GM12891 (cell line): ENCODE results near the gene ADGRL3.

Source experiments
- DNase-seq: peaks from one replicate; pipeline ENCODE4 v3.0.0; 2011; ENCODE audit warnings: low spot score; ENCODE audit not compliant: insufficient read length
- FAIRE-seq: peaks from 2 replicates; lab custom pipeline; 2011; peaks lifted over from hg19 to GRCh38; lab: Jason Lieb, UNC
- PAX5 ChIP-seq: IDR thresholded peaks from 2 replicates; pipeline ENCODE4 v1.6.1; 2011; ENCODE audit warnings: low read length, moderate library complexity, mild to moderate bottlenecking; ENCODE audit not compliant: insufficient read depth, severe bottlenecking
- POLR2A ChIP-seq: IDR thresholded peaks from 2 replicates; pipeline ENCODE4 v1.6.1; 2011; ENCODE audit warnings: low read depth, low read length, control low read depth
- POLR2AphosphoS5 ChIP-seq: IDR thresholded peaks from 2 replicates; pipeline ENCODE4 v1.6.1; 2011; ENCODE audit warnings: low read depth, low read length, control low read depth
- POU2F2 ChIP-seq: IDR thresholded peaks from 2 replicates; pipeline ENCODE4 v1.6.1; 2011; ENCODE audit warnings: low read depth, mild to moderate bottlenecking, control low read depth, low read length, moderate library complexity
- SPI1 ChIP-seq: IDR thresholded peaks from 2 replicates; pipeline ENCODE4 v1.6.1; 2011; ENCODE audit warnings: low read depth, low read length, control low read depth
- TAF1 ChIP-seq: IDR thresholded peaks from 2 replicates; pipeline ENCODE4 v1.6.1; 2011; ENCODE audit warnings: low read depth, low read length, control low read depth

Gene ADGRL3

GRCh38 chr4:62087706-62088105 lies 887.6 kb downstream of the ADGRL3 start:
- FAIRE-seq, result no peak
- no peak for DNase-seq
- TF ChIP-seq TAF1 (no peak), POLR2A (no peak), PAX5 (no peak), POU2F2 (no peak)

GRCh38 chr4:62093735-62094134 lies 893.6 kb downstream of the ADGRL3 start:
- DNase-seq (no peak), FAIRE-seq (no peak)
- TF ChIP-seq POU2F2, result no peak
- TF ChIP-seq PAX5, result no peak
- no peak for TF ChIP-seq TAF1
- no peak for TF ChIP-seq POLR2A
- TF ChIP-seq SPI1, result no peak
- TF ChIP-seq POLR2AphosphoS5, result no peak

GRCh38 chr4:62096881-62097280 lies 896.8 kb downstream of the ADGRL3 start:
- FAIRE-seq (no peak), DNase-seq (no peak)
- no peak for TF ChIP-seq POLR2AphosphoS5
- no peak for TF ChIP-seq SPI1
- no peak for TF ChIP-seq PAX5
- TF ChIP-seq TAF1, result no peak
- TF ChIP-seq POLR2A, result no peak
- no peak for TF ChIP-seq POU2F2

- DNase-seq (no peak), FAIRE-seq (no peak)
- TF ChIP-seq TAF1, result no peak
- TF ChIP-seq PAX5, result no peak
- no peak for TF ChIP-seq SPI1
- TF ChIP-seq POLR2A, result no peak
- no peak for TF ChIP-seq POLR2AphosphoS5
Measured at GRCh38 chr4:62115216-62115615, 915.1 kb downstream of the ADGRL3 start.

GRCh38 chr4:62117886-62118285 lies 917.8 kb downstream of the ADGRL3 start:
- TF ChIP-seq TAF1, result no peak
- no peak for TF ChIP-seq PAX5
- TF ChIP-seq POU2F2, result no peak
- TF ChIP-seq POLR2AphosphoS5, result no peak
- no peak for TF ChIP-seq POLR2A
- no peak for TF ChIP-seq SPI1
- FAIRE-seq (no peak), DNase-seq (no peak)

- DNase-seq (no peak), FAIRE-seq (no peak)
- TF ChIP-seq PAX5, result no peak
- TF ChIP-seq POLR2AphosphoS5, result no peak
- TF ChIP-seq TAF1, result no peak
- TF ChIP-seq POLR2A, result no peak
- TF ChIP-seq SPI1, result no peak
- TF ChIP-seq POU2F2, result no peak
Measured at GRCh38 chr4:62118558-62118957, 918.4 kb downstream of the ADGRL3 start.

GRCh38 chr4:62119195-62119594 lies 919.1 kb downstream of the ADGRL3 start:
- no peak for FAIRE-seq
- DNase-seq, result no peak

GRCh38 chr4:62126064-62126732 lies 926.1 kb downstream of the ADGRL3 start:
- FAIRE-seq, result no peak

More at GRCh38 chr4:62119195-62119594, 919.1 kb downstream of the ADGRL3 start:
- TF ChIP-seq SPI1 (no peak), PAX5 (no peak), POLR2AphosphoS5 (no peak), TAF1 (no peak), POLR2A (no peak), POU2F2 (no peak)

More at GRCh38 chr4:62126064-62126732, 926.1 kb downstream of the ADGRL3 start:
- no peak for TF ChIP-seq PAX5
- no peak for TF ChIP-seq POLR2A
- no peak for TF ChIP-seq POU2F2
- DNase-seq, result no peak
